Loucy (cell line): ENCODE measurements around the gene TTC7B.

Experiments
- CTCF ChIP-seq: fragments of 200-600 bp; sonication (generic); conservative IDR thresholded peaks from 2 replicates; pipeline ENCODE4 v1.5.1; 2014; ENCODE audit warnings: mild to moderate bottlenecking, antibody characterized with exemption, low read length
- EZH2phosphoT487 ChIP-seq: fragments of 200-600 bp; IDR thresholded peaks from 2 replicates; pipeline ENCODE4 v1.6.1; 2018; ENCODE audit warnings: antibody characterized with exemption, mild to moderate bottlenecking, moderate library complexity, borderline replicate concordance

- no peak for TF ChIP-seq CTCF
- TF ChIP-seq EZH2phosphoT487 = no peak
These were observed 117.8 kb downstream of the TTC7B start for GRCh38 chr14:90698379-90698869.
